IMR-90 (cell line): ENCODE results near the gene AGBL1. TPM values are rescaled to one million over a fixed set of nuclear protein-coding genes. Genes with fewer than 3 reads are reported as not detected.

ENCODE experiments used
- ATAC-seq: fragments of 200-7000 bp; cut with Tn5 transposase; 2 replicates; pipeline ENCODE4 v1.9.1; 2020; ENCODE audit warnings: low read depth, mild to moderate bottlenecking, moderate library complexity
- BruUV-seq: library from RNA; stranded (reverse); fragments of 400-500 nt; replicated peaks from 2 replicates; lab custom pipeline; 2021; lab: Mats Ljungman, UMichigan
- CTCF ChIA-PET: fragments of 300-600 bp; formaldehyde crosslinking; extraction: SDS; loops from one replicate; lab custom pipeline; 2021; ENCODE audit warnings: antibody characterized with exemption; lab: Yijun Ruan, JAX
- POLR2A ChIA-PET: fragments of 300-600 bp; sonication (Branson Sonifier 250); formaldehyde crosslinking; loops from one replicate; lab custom pipeline; 2022; ENCODE audit warnings: antibody characterized with exemption; ENCODE audit not compliant: unreplicated experiment; lab: Charles Lee
- DNase-seq: peaks from one replicate; pipeline ENCODE4 v3.0.0; 2013
- H2AFZ ChIP-seq: replicated peaks from 2 replicates; pipeline ENCODE3; 2013; ENCODE audit warnings: low read length, mild to moderate bottlenecking; ENCODE audit not compliant: poor library complexity
- H2AK5ac ChIP-seq: 2 replicates; pipeline ENCODE4 v1.6.1; 2013; ENCODE audit warnings: low read depth, low read length, inconsistent platforms
- H2AK9ac ChIP-seq: replicated peaks from 2 replicates; pipeline ENCODE3; 2013; ENCODE audit warnings: mild to moderate bottlenecking, low read depth, low read length, moderate library complexity; ENCODE audit not compliant: poor library complexity
- H2BK120ac ChIP-seq: 2 replicates; pipeline ENCODE4 v1.6.1; 2013; ENCODE audit warnings: low read depth, low read length, inconsistent platforms
- H2BK15ac ChIP-seq: 3 replicates; pipeline ENCODE4 v1.6.1; 2013; ENCODE audit warnings: low read depth, low read length, inconsistent platforms
- H2BK20ac ChIP-seq: 2 replicates; pipeline ENCODE4 v1.6.1; 2013; ENCODE audit warnings: low read depth, mild to moderate bottlenecking, inconsistent platforms, low read length, moderate library complexity
- H2BK5ac ChIP-seq: 2 replicates; pipeline ENCODE4 v1.6.1; 2013; ENCODE audit warnings: mild to moderate bottlenecking, low read depth, low read length, inconsistent platforms; ENCODE audit not compliant: poor library complexity, severe bottlenecking
- H3K14ac ChIP-seq: replicated peaks from 2 replicates; pipeline ENCODE4 v1.6.1; 2013; ENCODE audit warnings: low read depth, low read length, inconsistent platforms
- H3K18ac ChIP-seq: 2 replicates; pipeline ENCODE4 v1.6.1; 2013; ENCODE audit warnings: low read depth, low read length, control low read depth
- H3K23ac ChIP-seq: 2 replicates; pipeline ENCODE4 v1.6.1; 2013; ENCODE audit warnings: low read depth, low read length, inconsistent platforms
- H3K27ac ChIP-seq: 2 replicates; pipeline ENCODE4 v1.5.1; 2013; ENCODE audit warnings: mild to moderate bottlenecking, control low read depth, low read length; ENCODE audit not compliant: insufficient read depth
- H3K27me3 ChIP-seq: 2 replicates; pipeline ENCODE4 v1.6.1; 2013; ENCODE audit warnings: low read length; ENCODE audit not compliant: control insufficient read depth, insufficient read depth
- H3K36me3 ChIP-seq: 2 replicates; pipeline ENCODE4 v1.6.1; 2013; ENCODE audit warnings: low read length, mixed read lengths; ENCODE audit not compliant: control insufficient read depth, insufficient read depth
- H3K4ac ChIP-seq: 2 replicates; pipeline ENCODE4 v1.6.1; 2013; ENCODE audit warnings: low read depth, low read length, inconsistent platforms
- H3K4me1 ChIP-seq: 2 replicates; pipeline ENCODE4 v1.6.1; 2013; ENCODE audit warnings: low read length, mixed read lengths; ENCODE audit not compliant: control insufficient read depth, insufficient read depth
- H3K4me2 ChIP-seq: 2 replicates; pipeline ENCODE4 v1.6.1; 2013; ENCODE audit warnings: low read depth, mild to moderate bottlenecking, control low read depth, low read length, moderate library complexity
- H3K4me3 ChIP-seq: 2 replicates; pipeline ENCODE4 v1.5.1; 2013; ENCODE audit warnings: low read depth, mild to moderate bottlenecking, control low read depth, low read length, moderate library complexity; ENCODE audit not compliant: insufficient read depth
- H3K56ac ChIP-seq: 2 replicates; pipeline ENCODE4 v1.6.1; 2013; ENCODE audit warnings: low read length, inconsistent platforms; ENCODE audit not compliant: insufficient read depth; ENCODE audit errors: extremely low read depth
- H3K79me1 ChIP-seq, 2 experiments: 2 replicates each; pipeline ENCODE4 v1.6.1; 2013; ENCODE audit warnings: low read length in 2 of 2, inconsistent platforms in 1 of 2, low read depth in 1 of 2
- H3K9ac ChIP-seq: 2 replicates; pipeline ENCODE4 v1.6.1; 2013; ENCODE audit warnings: low read depth, low read length, control low read depth
- H3K9me1 ChIP-seq: 2 replicates; pipeline ENCODE4 v1.6.1; 2013; ENCODE audit warnings: low read length, inconsistent platforms; ENCODE audit not compliant: insufficient read depth
- H3K9me3 ChIP-seq: 2 replicates; pipeline ENCODE4 v1.6.1; 2013; ENCODE audit warnings: low read length; ENCODE audit not compliant: control insufficient read depth, insufficient read depth
- H4K20me1 ChIP-seq: 2 replicates; pipeline ENCODE4 v1.6.1; 2013; ENCODE audit warnings: low read length, inconsistent platforms; ENCODE audit not compliant: insufficient read depth
- H4K5ac ChIP-seq: 2 replicates; pipeline ENCODE4 v1.6.1; 2013; ENCODE audit warnings: mild to moderate bottlenecking, low read depth, low read length, control low read depth
- H4K8ac ChIP-seq, 2 experiments: 2 replicates each; pipeline ENCODE4 v1.6.1; 2013; ENCODE audit warnings: low read depth in 2 of 2, low read length in 2 of 2, control low read depth in 1 of 2, inconsistent platforms in 1 of 2
- H4K91ac ChIP-seq: 2 replicates; pipeline ENCODE4 v1.6.1; 2013; ENCODE audit warnings: low read depth, low read length, inconsistent platforms; ENCODE audit not compliant: insufficient read depth
- POLR2A ChIP-seq: IDR thresholded peaks from 2 replicates; pipeline ENCODE4 v1.6.1; 2012; ENCODE audit warnings: mild to moderate bottlenecking, low read depth, low read length
- RAD21 ChIP-seq: IDR thresholded peaks from 2 replicates; pipeline ENCODE4 v1.6.1; 2012; ENCODE audit warnings: low read length, improper control_type of control experiment
- WGBS, 2 experiments: methylation state at CpG; one replicate each; pipeline versions ENCODE4 v1.1.5 to v1.1.7; 2013; ENCODE audit warnings: missing lambda C conversion rate in 2 of 2; ENCODE audit not compliant: insufficient read length in 1 of 2; ENCODE audit errors: extremely low coverage in 2 of 2; 5-methylcytosine and 5-hydroxymethylcytosine counted together
- dilution Hi-C: fragments of 300-500 bp; cut with HindIII; formaldehyde crosslinking; loops from one replicate; pipeline ENCODE4 v1.14.3; 2018; ENCODE audit warnings: low sequenced_read_pairs; ENCODE audit not compliant: unreplicated experiment
- in situ Hi-C: fragments of 300-500 bp; cut with MboI; formaldehyde crosslinking; loops from 3 replicates; pipeline ENCODE4 v1.14.3; 2019; ENCODE audit warnings: low sequenced_read_pairs, inconsistent platforms, mixed read lengths
- intact Hi-C: fragments of 100-400 bp; cut with micrococcal nuclease; formaldehyde crosslinking; loops from 2 replicates; pipeline ENCODE4 v1.10.0; 2022
- polyA plus RNA-seq, 3 experiments: library from polyadenylated mRNA; depleted of rRNA; stranded (reverse); fragments of >200 nt; gene quantifications; 2 replicates each; pipeline ENCODE4 v1.2.3, GENCODE V29; 2012; ENCODE audit warnings: low replicate concordance in 1 of 3
- total RNA-seq: library from RNA; depleted of rRNA; stranded (reverse); fragments of >200 nt; gene quantifications from 2 replicates; pipeline ENCODE4 v1.2.3, GENCODE V29; 2012
- TF ChIP-seq, protein P1 (sequence below): conservative IDR thresholded peaks from 2 replicates; pipeline ENCODE4 v1.5.1; 2012; ENCODE audit warnings: mild to moderate bottlenecking, low read depth, low read length, improper control_type of control experiment

The AGBL1 gene
- total and polyA plus RNA-seq, 2 of the 4 experiments (the other 2 are of a cell fraction), result not detected

- CTCF ChIA-PET, result no interaction called here
Observed at GRCh38 chr15:86762874-86763273, 683.2 kb downstream of the AGBL1 start.

More at GRCh38 chr15:86762874-86763273, 683.2 kb downstream of the AGBL1 start:
- no peaks in the 10 kb centered on the region for H3K36me3 ChIP-seq
- H4K5ac ChIP-seq, result no peak overlapping the region
- no peak overlapping the region for H3K56ac ChIP-seq
- no peak overlapping the region for H3K18ac ChIP-seq
- H2AK9ac ChIP-seq, result no peak overlapping the region
- no peaks in the 10 kb centered on the region for H3K4me1 ChIP-seq
- POLR2A ChIA-PET, result no interaction called here
- H2BK5ac ChIP-seq, result no peak overlapping the region
- no peak overlapping the region for H4K91ac ChIP-seq
- H3K14ac ChIP-seq, result no peak overlapping the region
- DNase-seq (no peak), ATAC-seq (no peak)
- H3K4ac ChIP-seq, result no peak overlapping the region
- no peak overlapping the region for H3K4me3 ChIP-seq
- H3K9me3 ChIP-seq, result peaks cover 7% of the 10 kb centered on the region
- no peak overlapping the region for H3K27ac ChIP-seq
- no peak overlapping the region for H3K4me2 ChIP-seq
- dilution Hi-C loops, result no loop called here
- in situ Hi-C loops, result no loop called here
- no peak overlapping the region for H3K9ac ChIP-seq
- H3K23ac ChIP-seq, result no peak overlapping the region
- H2AK5ac ChIP-seq, result no peak overlapping the region
- no peak overlapping the region for H2BK120ac ChIP-seq
- TF ChIP-seq POLR2A, result no peak
- TF ChIP-seq, protein P1, sequence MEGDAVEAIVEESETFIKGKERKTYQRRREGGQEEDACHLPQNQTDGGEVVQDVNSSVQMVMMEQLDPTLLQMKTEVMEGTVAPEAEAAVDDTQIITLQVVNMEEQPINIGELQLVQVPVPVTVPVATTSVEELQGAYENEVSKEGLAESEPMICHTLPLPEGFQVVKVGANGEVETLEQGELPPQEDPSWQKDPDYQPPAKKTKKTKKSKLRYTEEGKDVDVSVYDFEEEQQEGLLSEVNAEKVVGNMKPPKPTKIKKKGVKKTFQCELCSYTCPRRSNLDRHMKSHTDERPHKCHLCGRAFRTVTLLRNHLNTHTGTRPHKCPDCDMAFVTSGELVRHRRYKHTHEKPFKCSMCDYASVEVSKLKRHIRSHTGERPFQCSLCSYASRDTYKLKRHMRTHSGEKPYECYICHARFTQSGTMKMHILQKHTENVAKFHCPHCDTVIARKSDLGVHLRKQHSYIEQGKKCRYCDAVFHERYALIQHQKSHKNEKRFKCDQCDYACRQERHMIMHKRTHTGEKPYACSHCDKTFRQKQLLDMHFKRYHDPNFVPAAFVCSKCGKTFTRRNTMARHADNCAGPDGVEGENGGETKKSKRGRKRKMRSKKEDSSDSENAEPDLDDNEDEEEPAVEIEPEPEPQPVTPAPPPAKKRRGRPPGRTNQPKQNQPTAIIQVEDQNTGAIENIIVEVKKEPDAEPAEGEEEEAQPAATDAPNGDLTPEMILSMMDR, result no peak
- TF ChIP-seq RAD21, result no peak
- intact Hi-C loops, result no loop called here
- WGBS, 2 experiments, result no CpG with 5 or more reads among the region's 2 CpGs
- no peak overlapping the region for H2BK15ac ChIP-seq
- BruUV-seq, result no TSS peak
- no peaks in the 10 kb centered on the region for H4K20me1 ChIP-seq
- no peaks in the 10 kb centered on the region for H3K27me3 ChIP-seq
- no peaks in the 10 kb centered on the region for H3K79me1 ChIP-seq
- H2BK20ac ChIP-seq, result no peak overlapping the region
- no peak overlapping the region for H4K8ac ChIP-seq
- no peak overlapping the region for H2AFZ ChIP-seq
- no peaks in the 10 kb centered on the region for H3K9me1 ChIP-seq
